ENCODE measurements around the gene MEGF6.
"Not testable (repeated sequence)": the region's sequence is repeated elsewhere in the genome, so short reads cannot be mapped to it uniquely, and the experiment has no call there.

- not testable (repeated sequence) for TF ChIP-seq CTCF (IDR thresholded peaks at IDR 0.05; ENCODE audit: insufficient read depth, low read length); REST (IDR thresholded peaks at IDR 0.05; ENCODE audit: insufficient replicate concordance, low read depth); POLR2AphosphoS5 (IDR thresholded peaks at IDR 0.05; ENCODE audit: low read depth)
Measured at GRCh38 chr1:3622102-3622501, 10.8 kb upstream of the MEGF6 start.
